Keratinocyte (primary cell): Measurements from ENCODE around the gene MIEF1. TPM values are rescaled to one million over a fixed set of nuclear protein-coding genes. Genes with fewer than 3 reads are reported as not detected.

Experiments used
- DNase-seq: peaks from one replicate; pipeline ENCODE4 v3.0.0-alpha.2; 2011; ENCODE audit warnings: low read depth, missing footprints, low spot score
- FAIRE-seq: peaks from 2 replicates; lab custom pipeline; 2011; peaks lifted over from hg19 to GRCh38; lab: Jason Lieb, UNC
- H2AFZ ChIP-seq: 2 replicates; pipeline ENCODE4 v1.6.0; 2012; ENCODE audit warnings: low read length, control low read depth, inconsistent platforms; ENCODE audit not compliant: control insufficient read depth
- H3K27ac ChIP-seq: 2 replicates; pipeline ENCODE4 v1.5.1; 2011; ENCODE audit warnings: low read length; ENCODE audit not compliant: control insufficient read depth, insufficient read depth
- H3K27me3 ChIP-seq: 3 replicates; pipeline ENCODE4 v1.6.0; 2011; ENCODE audit warnings: low read length; ENCODE audit not compliant: control insufficient read depth, insufficient read depth; ENCODE audit errors: extremely low read depth
- H3K36me3 ChIP-seq, 2 experiments: 2 replicates in 1 of 2; 3 replicates in 1 of 2; pipeline ENCODE4 v1.5.1; 2011; ENCODE audit warnings: low read length in 2 of 2, mild to moderate bottlenecking in 1 of 2; ENCODE audit not compliant: control insufficient read depth in 2 of 2, insufficient read depth in 2 of 2; ENCODE audit errors: extremely low read depth in 1 of 2
- H3K4me1 ChIP-seq: 3 replicates; pipeline ENCODE4 v1.5.1; 2011; ENCODE audit warnings: low read length; ENCODE audit not compliant: control insufficient read depth, insufficient read depth; ENCODE audit errors: extremely low read depth
- H3K4me2 ChIP-seq: 3 replicates; pipeline ENCODE4 v1.6.0; 2011; ENCODE audit warnings: low read depth, low read length; ENCODE audit not compliant: control insufficient read depth, insufficient read depth; ENCODE audit errors: extremely low read depth
- H3K4me3 ChIP-seq, 3 experiments: fragments of 200-600 bp in 1 of 3; sonication (generic) in 1 of 3; 2 replicates in 2 of 3; 3 replicates in 1 of 3; pipeline ENCODE4 v1.5.1; 2011 to 2016; ENCODE audit warnings: low read length in 3 of 3, mild to moderate bottlenecking in 3 of 3, control low read depth in 2 of 3, inconsistent platforms in 1 of 3, low read depth in 1 of 3, mixed read lengths in 1 of 3, mixed run types in 1 of 3, moderate library complexity in 1 of 3; ENCODE audit not compliant: control insufficient read depth in 2 of 3, insufficient read depth in 2 of 3; ENCODE audit errors: extremely low read depth in 1 of 3
- H3K79me2 ChIP-seq: 2 replicates; pipeline ENCODE4 v1.6.0; 2012; ENCODE audit warnings: low read length; ENCODE audit not compliant: control insufficient read depth, insufficient read depth
- H3K9ac ChIP-seq: 3 replicates; pipeline ENCODE4 v1.6.0; 2011; ENCODE audit warnings: low read length; ENCODE audit not compliant: control insufficient read depth, insufficient read depth; ENCODE audit errors: extremely low read depth
- H3K9me1 ChIP-seq: 3 replicates; pipeline ENCODE4 v1.6.0; 2011; ENCODE audit warnings: low read length; ENCODE audit not compliant: control insufficient read depth, insufficient read depth; ENCODE audit errors: extremely low read depth
- H3K9me3 ChIP-seq: 2 replicates; pipeline ENCODE4 v1.5.1; 2012; ENCODE audit warnings: low read depth, low read length; ENCODE audit not compliant: control insufficient read depth
- H4K20me1 ChIP-seq: 3 replicates; pipeline ENCODE4 v1.6.0; 2011; ENCODE audit warnings: low read length; ENCODE audit not compliant: control insufficient read depth, insufficient read depth; ENCODE audit errors: extremely low read depth
- EZH2 ChIP-seq: IDR thresholded peaks from one replicate; pipeline ENCODE4 v1.6.1; 2012; ENCODE audit warnings: inconsistent platforms, mild to moderate bottlenecking, low read length, moderate library complexity
- dilution Hi-C: fragments of 300-500 bp; cut with MboI; formaldehyde crosslinking; loops from one replicate; pipeline ENCODE4 v1.7.0; 2020; ENCODE audit warnings: low sequenced_read_pairs; ENCODE audit not compliant: extremely low pct_ligation_motif_present
- polyA plus RNA-seq, 5 experiments: library from polyadenylated mRNA; depleted of rRNA in 3 of 5; stranded (reverse) in 3 of 5; stranded (forward) in 1 of 5; unstranded in 1 of 5; fragments of >200 nt; gene quantifications; 1 replicate in 1 of 5; 2 replicates in 3 of 5; 3 replicates in 1 of 5; pipeline versions ENCODE4 v1.2.1 to v1.2.3, GENCODE V29; 2011 to 2012; ENCODE audit warnings: missing spikeins in 2 of 5, low read depth in 1 of 5, low replicate concordance in 1 of 5
- TF ChIP-seq, protein P1 (sequence below), 3 experiments: IDR thresholded peaks in 1 of 3; conservative IDR thresholded peaks in 1 of 3; optimal IDR thresholded peaks in 1 of 3; 2 replicates in 2 of 3; 3 replicates in 1 of 3; pipeline versions ENCODE3 to v1.5.1; 2011; ENCODE audit warnings: low read length in 3 of 3, mild to moderate bottlenecking in 3 of 3, moderate library complexity in 2 of 3, control low read depth in 1 of 3, inconsistent platforms in 1 of 3; ENCODE audit not compliant: insufficient read depth in 2 of 3; ENCODE audit errors: extremely low read depth in 1 of 3

The MIEF1 gene
- polyA plus RNA-seq, 1 donor (not counting 4 experiments of a cell fraction or from before 2014, with no cell fraction given), result 18.4 TPM

GRCh38 chr22:39559456-39560105, 57.5 kb downstream of the MIEF1 start:
- H3K9me3 ChIP-seq, result no peaks in the 10 kb centered on the region
- no peak overlapping the region for H3K27ac ChIP-seq
- no peak for FAIRE-seq
- dilution Hi-C loops, result no loop called here
- no peaks in the 10 kb centered on the region for H4K20me1 ChIP-seq
- H3K9me1 ChIP-seq, result no peaks in the 10 kb centered on the region
- H3K36me3 ChIP-seq, result no peaks in the 10 kb centered on the region
- TF ChIP-seq, protein P1, sequence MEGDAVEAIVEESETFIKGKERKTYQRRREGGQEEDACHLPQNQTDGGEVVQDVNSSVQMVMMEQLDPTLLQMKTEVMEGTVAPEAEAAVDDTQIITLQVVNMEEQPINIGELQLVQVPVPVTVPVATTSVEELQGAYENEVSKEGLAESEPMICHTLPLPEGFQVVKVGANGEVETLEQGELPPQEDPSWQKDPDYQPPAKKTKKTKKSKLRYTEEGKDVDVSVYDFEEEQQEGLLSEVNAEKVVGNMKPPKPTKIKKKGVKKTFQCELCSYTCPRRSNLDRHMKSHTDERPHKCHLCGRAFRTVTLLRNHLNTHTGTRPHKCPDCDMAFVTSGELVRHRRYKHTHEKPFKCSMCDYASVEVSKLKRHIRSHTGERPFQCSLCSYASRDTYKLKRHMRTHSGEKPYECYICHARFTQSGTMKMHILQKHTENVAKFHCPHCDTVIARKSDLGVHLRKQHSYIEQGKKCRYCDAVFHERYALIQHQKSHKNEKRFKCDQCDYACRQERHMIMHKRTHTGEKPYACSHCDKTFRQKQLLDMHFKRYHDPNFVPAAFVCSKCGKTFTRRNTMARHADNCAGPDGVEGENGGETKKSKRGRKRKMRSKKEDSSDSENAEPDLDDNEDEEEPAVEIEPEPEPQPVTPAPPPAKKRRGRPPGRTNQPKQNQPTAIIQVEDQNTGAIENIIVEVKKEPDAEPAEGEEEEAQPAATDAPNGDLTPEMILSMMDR (optimal IDR thresholded peaks at IDR 0.05 in 1 of 3, IDR thresholded peaks at IDR 0.05 in 1 of 3, conservative IDR thresholded peaks at IDR 0.05 in 1 of 3; ENCODE audit: extremely low read depth in 1 of 3, insufficient read depth in 2 of 3, low read length in 3 of 3), result peak; percentile 22 to 51 (median 38)
- no peak for TF ChIP-seq EZH2
- H2AFZ ChIP-seq, result no peak overlapping the region
- H3K9ac ChIP-seq, result no peak overlapping the region
- no peaks in the 10 kb centered on the region for H3K79me2 ChIP-seq
- peaks cover 3% of the 10 kb centered on the region for H3K4me1 ChIP-seq
- H3K27me3 ChIP-seq, result peaks cover 55% of the 10 kb centered on the region
- H3K4me3 ChIP-seq, result no peak overlapping the region
- no peak overlapping the region for H3K4me2 ChIP-seq
- DNase-seq, result no peak

DNA sequence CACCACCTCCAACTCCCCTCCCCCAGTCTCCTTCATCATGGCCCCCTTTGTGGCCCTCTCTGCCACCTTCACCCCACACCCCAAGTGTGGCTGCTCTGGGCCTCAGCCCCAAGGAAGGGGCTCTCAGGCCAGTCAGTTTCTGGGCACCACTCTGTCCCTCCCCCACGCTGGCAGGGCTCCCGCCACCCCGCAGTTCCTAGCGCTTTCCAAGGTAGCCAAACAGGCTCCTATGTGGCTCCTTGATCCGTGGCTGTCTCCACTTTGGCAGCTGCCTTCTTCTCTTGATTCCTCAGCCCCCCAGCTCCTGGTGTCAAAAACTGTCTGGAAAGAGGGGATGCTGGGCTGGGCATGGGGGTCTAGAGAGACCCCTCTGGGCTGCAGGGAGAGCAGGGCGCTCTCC, 58.0 kb downstream of the MIEF1 start:
- FAIRE-seq (no peak), DNase-seq (no peak)
- dilution Hi-C loops, result no loop called here
- H3K79me2 ChIP-seq, result no peaks in the 10 kb centered on the region
- no peaks in the 10 kb centered on the region for H3K9me1 ChIP-seq
- TF ChIP-seq EZH2, result peak; percentile 10
- TF ChIP-seq, protein P1 (optimal IDR thresholded peaks at IDR 0.05 in 1 of 3, IDR thresholded peaks at IDR 0.05 in 1 of 3, conservative IDR thresholded peaks at IDR 0.05 in 1 of 3; ENCODE audit: extremely low read depth in 1 of 3, insufficient read depth in 2 of 3, low read length in 3 of 3), result no peak
- H3K9ac ChIP-seq, result no peak overlapping the region
- H4K20me1 ChIP-seq, result no peaks in the 10 kb centered on the region
- H3K36me3 ChIP-seq, result no peaks in the 10 kb centered on the region
- no peaks in the 10 kb centered on the region for H3K9me3 ChIP-seq
- H2AFZ ChIP-seq, result no peak overlapping the region
- H3K4me3 ChIP-seq, result no peak overlapping the region
- no peak overlapping the region for H3K27ac ChIP-seq
- H3K27me3 ChIP-seq, result peaks cover 54% of the 10 kb centered on the region
- no peak overlapping the region for H3K4me2 ChIP-seq
- H3K4me1 ChIP-seq, result peaks cover 3% of the 10 kb centered on the region
